H1 (cell line): ENCODE results near the gene GPR37. TPM values are rescaled to one million over a fixed set of nuclear protein-coding genes. Genes with fewer than 3 reads are reported as not detected.

Source experiments
- CHD2 ChIP-seq: IDR thresholded peaks from 2 replicates; pipeline ENCODE4 v1.6.1; 2012; ENCODE audit warnings: low read length, improper control_type of control experiment
- HDAC6 ChIP-seq: IDR thresholded peaks from one replicate; pipeline ENCODE4 v1.7.1; 2012; ENCODE audit warnings: low read depth, mild to moderate bottlenecking, inconsistent platforms, low read length, moderate library complexity
- JUND ChIP-seq: IDR thresholded peaks from 2 replicates; pipeline ENCODE4 v1.6.1; 2011; ENCODE audit warnings: mild to moderate bottlenecking, improper control_type of control experiment, low read length
- SP4 ChIP-seq: IDR thresholded peaks from 2 replicates; pipeline ENCODE4 v1.6.1; 2012; ENCODE audit warnings: low read length, inconsistent platforms
- TAF7 ChIP-seq: optimal IDR thresholded peaks from 2 replicates; pipeline ENCODE3; 2011; ENCODE audit warnings: low read depth, mild to moderate bottlenecking, inconsistent platforms, low read length, moderate library complexity, borderline replicate concordance
- polyA plus RNA-seq, 7 experiments: library from polyadenylated mRNA; depleted of rRNA in 3 of 7; stranded (reverse) in 5 of 7; unstranded in 2 of 7; fragments of >200 nt in 5 of 7; fragments of 200-250 nt in 2 of 7; gene quantifications; 1 replicate in 5 of 7; 2 replicates in 1 of 7; 4 replicates in 1 of 7; pipeline versions ENCODE4 v1.2.1 to v1.2.3, GENCODE V29; 2011 to 2013; ENCODE audit warnings: missing spikeins in 2 of 7, mixed read lengths in 2 of 7
- total RNA-seq: library from RNA; stranded (reverse); fragmentation: NEBNext Ultra II Directional; extraction: Animal tissue kit (Norgen Biotek cat#: 25700); gene quantifications from 2 replicates; pipeline ENCODE4 v1.2.1, GENCODE V29; 2021

GPR37 gene
- total and polyA plus RNA-seq, 2 of the 8 experiments (the other 6 are each of a cell fraction or from before 2014, with no cell fraction given) = 1.5 to 17.4 TPM

DNA sequence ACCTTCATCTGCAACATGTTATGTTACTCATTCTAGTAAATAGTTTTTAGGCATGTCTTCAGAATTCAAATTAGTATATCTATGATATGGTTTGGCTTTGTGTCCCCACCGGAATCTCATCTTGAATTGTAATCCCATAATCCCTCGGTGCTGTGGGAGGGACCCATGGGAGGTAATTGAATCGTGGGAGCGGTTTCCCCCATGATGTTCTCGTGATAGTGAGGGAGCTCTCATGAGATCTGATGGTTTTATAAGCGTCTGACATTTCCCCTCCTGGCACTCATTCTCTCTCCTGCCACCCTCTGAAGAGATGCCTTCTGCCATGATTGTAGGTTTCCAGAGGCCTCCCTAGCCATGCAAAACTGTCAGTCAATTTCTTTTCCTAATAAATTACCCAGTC, 20.4 kb upstream of the GPR37 start (continued):
- no peak for TF ChIP-seq HDAC6
- TF ChIP-seq CHD2 = no peak
- no peak for TF ChIP-seq JUND
- TF ChIP-seq SP4 = no peak
- TF ChIP-seq TAF7 = no peak
